GM19468 (cell line): ENCODE measurements around the gene SST.

Source experiments
- ATAC-seq: cut with Tn5 transposase; IDR thresholded peaks from one replicate; pipeline ENCODE4 v1.9.1; 2021; ENCODE audit warnings: mild to moderate bottlenecking, moderate library complexity, moderate number of reproducible peaks; ENCODE audit not compliant: unreplicated experiment; ENCODE audit errors: extremely low read depth

SST gene

GRCh38 chr3:187639927-187640568, 30.1 kb downstream of the SST start:
- ATAC-seq, result no peak

GRCh38 chr3:187636528-187636927, 33.7 kb downstream of the SST start:
- ATAC-seq, result no peak

- no peak for ATAC-seq
Measured at GRCh38 chr3:187630404-187630803, 39.8 kb downstream of the SST start.

GRCh38 chr3:187629711-187630110, 40.5 kb downstream of the SST start:
- no peak for ATAC-seq

GRCh38 chr3:187628169-187628568, 42.0 kb downstream of the SST start:
- no peak for ATAC-seq

- ATAC-seq, result no peak
Measured at GRCh38 chr3:187626581-187626980, 43.6 kb downstream of the SST start.

- no peak for ATAC-seq
Measured at GRCh38 chr3:187624588-187624987, 45.6 kb downstream of the SST start.

- ATAC-seq, result no peak
Measured at GRCh38 chr3:187623285-187623814, 46.8 kb downstream of the SST start.

- ATAC-seq, result no peak
Measured at GRCh38 chr3:187621881-187622280, 48.3 kb downstream of the SST start.

GRCh38 chr3:187619461-187619860, 50.7 kb downstream of the SST start:
- no peak for ATAC-seq
